KOPT-K1 (cell line): ENCODE data around the gene HCFC2.
"Not testable (repeated sequence)": the region's sequence is repeated elsewhere in the genome, so short reads cannot be mapped to it uniquely, and the experiment has no call there.

ENCODE experiments used
- H3K27ac ChIP-seq: fragments of 200-600 bp; sonication (generic); 2 replicates; pipeline ENCODE4 v1.5.1; 2016; ENCODE audit warnings: antibody characterized with exemption, mild to moderate bottlenecking, low read depth, low read length; ENCODE audit not compliant: poor library complexity, severe bottlenecking
- H3K36me3 ChIP-seq: fragments of 200-600 bp; sonication (generic); 2 replicates; pipeline ENCODE4 v1.5.1; 2017; ENCODE audit warnings: antibody characterized with exemption, mild to moderate bottlenecking, low read length, moderate library complexity; ENCODE audit not compliant: insufficient read depth
- H3K9me3 ChIP-seq: fragments of 200-600 bp; sonication (generic); 2 replicates; pipeline ENCODE4 v1.5.1; 2017; ENCODE audit warnings: antibody characterized with exemption, low read length, mild to moderate bottlenecking; ENCODE audit not compliant: insufficient read depth, poor library complexity, severe bottlenecking

The HCFC2 gene

DNA sequence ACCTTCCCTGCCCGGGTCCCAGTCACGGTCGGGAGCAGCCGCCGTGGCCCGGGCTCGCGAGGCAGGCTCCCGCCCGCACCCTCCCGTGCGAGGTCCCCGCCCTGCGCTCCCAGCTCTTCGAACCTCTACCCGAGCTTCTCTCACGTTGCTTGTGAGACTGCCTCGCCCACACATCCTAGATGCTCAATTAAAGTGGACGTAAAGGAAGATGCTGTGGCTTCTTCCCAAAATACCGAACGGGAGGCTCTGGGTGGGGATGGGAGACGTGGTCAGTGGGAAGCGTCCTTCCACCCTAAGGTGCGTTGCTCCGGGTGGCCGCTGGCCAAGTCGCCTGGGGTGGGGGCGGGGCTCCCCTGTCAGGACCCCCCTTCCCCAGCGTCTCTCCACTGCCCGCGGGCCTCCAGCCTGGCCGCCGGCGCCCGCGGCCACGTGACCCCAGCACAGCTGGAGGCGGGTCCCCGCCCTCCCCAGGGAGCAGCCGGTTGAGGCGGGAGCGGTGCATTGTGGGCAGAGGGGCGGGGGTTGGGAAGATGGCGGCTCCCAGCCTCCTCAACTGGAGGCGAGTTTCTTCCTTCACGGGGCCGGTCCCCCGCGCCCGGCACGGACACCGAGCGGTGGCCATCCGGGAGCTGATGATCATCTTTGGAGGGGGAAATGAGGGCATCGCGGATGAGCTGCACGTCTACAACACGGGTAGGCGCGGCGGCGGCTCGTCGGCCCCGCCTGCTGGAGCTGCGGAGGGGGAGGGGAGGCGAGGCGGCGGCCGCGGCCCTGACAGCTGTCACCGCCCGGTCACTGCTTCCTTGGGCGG lies at the start of gene HCFC2:
HCFC2 (plus strand) TSS at position 501 of the 811 bp plus-strand sequence; CDS start at position 531, 30 bp downstream.
- Histone ChIP-seq H3K27ac (peak within 1 kb of the TSS; percentile 70), H3K9me3 (no peaks in the 10 kb centered on the region), H3K36me3 (peaks cover 21% of the 10 kb centered on the region)

DNA sequence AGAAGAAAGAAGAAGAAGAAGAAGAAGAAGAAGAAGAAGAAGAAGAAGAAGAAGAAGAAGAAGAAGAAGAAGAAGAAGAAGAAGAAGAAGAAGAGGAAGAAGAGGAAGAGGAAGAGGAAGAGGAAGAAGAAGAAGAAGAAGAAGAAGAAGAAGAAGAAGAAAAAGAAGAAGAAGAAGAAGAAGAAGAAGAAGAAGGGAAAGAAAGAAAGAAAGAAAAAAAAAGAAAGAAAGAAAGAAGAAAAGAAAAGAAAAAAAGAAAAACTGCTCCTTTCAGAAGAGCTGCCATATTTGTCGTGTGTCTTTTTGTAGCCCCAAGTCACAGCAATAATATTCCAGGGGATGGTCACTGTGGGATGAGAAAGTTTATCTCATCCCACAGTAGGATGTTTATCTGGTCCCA lies 42.5 kb upstream of the HCFC2 start:
- not testable (repeated sequence) for H3K36me3 ChIP-seq, H3K27ac ChIP-seq
- H3K9me3 ChIP-seq: peaks cover 12% of the 10 kb centered on the region

DNA sequence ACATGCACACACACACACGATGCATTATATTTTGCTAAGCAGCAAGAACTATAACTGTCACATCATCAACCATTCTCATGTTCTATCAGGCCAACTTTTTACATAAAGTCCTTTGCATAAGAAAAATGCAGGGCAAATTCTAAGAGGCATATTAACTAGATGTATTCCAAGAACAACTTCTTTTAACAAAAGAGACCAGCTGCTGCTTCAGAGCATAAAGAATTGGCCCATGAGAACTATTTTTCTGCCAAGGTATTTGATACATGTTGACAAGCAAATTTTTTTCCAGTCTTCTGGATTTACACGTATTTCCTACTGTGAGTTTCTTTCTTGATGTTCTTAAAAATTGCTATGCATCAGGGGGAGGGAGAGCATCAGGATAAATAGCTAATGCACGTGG lies 41.5 kb upstream of the HCFC2 start:
- H3K27ac ChIP-seq: no peak overlapping the region
- H3K36me3 ChIP-seq: no peaks in the 10 kb centered on the region
- peaks cover 12% of the 10 kb centered on the region for H3K9me3 ChIP-seq

GRCh38 chr12:104023710-104024109 lies 40.6 kb upstream of the HCFC2 start:
- no peak overlapping the region for H3K27ac ChIP-seq
- H3K9me3 ChIP-seq: peaks cover 12% of the 10 kb centered on the region
- no peaks in the 10 kb centered on the region for H3K36me3 ChIP-seq

GRCh38 chr12:104024348-104024747 lies 40.0 kb upstream of the HCFC2 start:
- Histone ChIP-seq H3K27ac (no peak overlapping the region), H3K36me3 (no peaks in the 10 kb centered on the region), H3K9me3 (peaks cover 12% of the 10 kb centered on the region)

- Histone ChIP-seq H3K27ac (no peak overlapping the region), H3K9me3 (peaks cover 12% of the 10 kb centered on the region), H3K36me3 (no peaks in the 10 kb centered on the region)
These were observed 38.6 kb upstream of the HCFC2 start for GRCh38 chr12:104025771-104026170.

DNA sequence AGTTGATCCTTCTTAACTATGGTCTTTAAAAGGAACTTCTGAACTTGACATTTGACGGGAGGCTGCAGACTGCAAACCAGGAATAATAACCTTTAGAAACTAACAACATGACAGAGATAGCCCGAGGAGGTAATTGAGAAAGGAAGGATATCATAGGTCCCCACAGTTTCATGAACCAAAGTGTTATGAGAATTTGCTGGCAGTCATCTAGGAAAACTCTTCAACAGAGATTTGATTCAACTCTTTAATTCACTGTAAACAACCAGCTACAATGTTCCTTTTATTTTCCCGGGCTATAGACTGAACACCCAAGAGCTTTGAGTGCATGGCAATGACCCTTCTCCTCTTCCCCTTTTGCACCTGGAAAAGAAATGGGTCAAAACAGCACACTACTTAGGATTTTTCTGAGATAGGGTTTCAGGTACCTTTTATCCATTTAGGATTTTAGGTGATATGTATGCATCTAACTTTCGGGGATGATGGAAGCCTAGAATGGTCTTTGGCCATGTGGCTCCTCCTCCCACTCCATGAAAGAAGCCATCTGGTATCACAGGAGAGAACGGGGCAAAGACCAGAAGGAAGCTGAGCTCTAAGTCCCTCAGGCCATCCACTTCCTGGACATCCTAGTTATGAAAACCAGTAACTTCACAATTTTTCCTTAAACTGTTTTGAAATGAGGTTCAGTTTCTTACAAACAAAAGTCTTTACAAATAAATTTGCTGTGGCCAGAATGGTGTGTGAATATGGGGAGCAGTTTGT lies 37.3 kb upstream of the HCFC2 start:
- H3K36me3 ChIP-seq: no peaks in the 10 kb centered on the region
- no peak overlapping the region for H3K27ac ChIP-seq

DNA sequence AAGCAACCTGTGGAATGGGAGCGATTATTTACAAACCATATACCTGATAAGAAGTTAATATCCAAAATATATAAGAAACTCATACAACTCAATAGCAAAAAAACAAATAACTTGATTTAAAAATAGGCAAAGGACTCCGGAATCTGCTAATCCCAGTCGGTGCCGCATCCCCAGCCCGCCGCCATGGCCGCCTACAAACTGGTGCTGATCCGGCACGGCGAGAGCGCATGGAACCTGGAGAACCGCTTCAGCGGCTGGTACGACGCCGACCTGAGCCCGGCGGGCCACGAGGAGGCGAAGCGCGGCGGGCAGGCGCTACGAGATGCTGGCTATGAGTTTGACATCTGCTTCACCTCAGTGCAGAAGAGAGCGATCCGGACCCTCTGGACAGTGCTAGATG lies 33.7 kb upstream of the HCFC2 start:
- H3K36me3 ChIP-seq, H3K27ac ChIP-seq, H3K9me3 ChIP-seq: not testable (repeated sequence)

More for the DNA sequence above, 37.3 kb upstream of the HCFC2 start:
- H3K9me3 ChIP-seq: peaks cover 12% of the 10 kb centered on the region

DNA sequence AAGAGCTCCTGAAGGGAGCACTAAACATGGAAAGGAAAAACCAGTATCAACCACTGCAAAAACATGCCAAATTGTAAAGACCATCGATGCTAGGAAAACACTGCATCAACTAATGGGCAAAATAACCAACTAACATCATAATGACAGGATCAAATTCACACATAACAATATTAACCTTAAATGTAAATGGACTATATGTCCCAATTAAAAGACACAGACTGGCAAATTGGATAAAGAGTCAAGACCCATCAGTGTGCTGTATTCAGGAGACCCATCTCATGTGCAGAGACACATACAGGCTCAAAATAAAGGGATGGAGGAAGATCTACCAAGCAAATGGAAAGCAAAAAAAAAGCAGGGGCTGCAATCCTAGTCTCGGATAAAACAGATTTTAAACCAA lies 28.2 kb upstream of the HCFC2 start:
- not testable (repeated sequence) for H3K36me3 ChIP-seq, H3K27ac ChIP-seq, H3K9me3 ChIP-seq

DNA sequence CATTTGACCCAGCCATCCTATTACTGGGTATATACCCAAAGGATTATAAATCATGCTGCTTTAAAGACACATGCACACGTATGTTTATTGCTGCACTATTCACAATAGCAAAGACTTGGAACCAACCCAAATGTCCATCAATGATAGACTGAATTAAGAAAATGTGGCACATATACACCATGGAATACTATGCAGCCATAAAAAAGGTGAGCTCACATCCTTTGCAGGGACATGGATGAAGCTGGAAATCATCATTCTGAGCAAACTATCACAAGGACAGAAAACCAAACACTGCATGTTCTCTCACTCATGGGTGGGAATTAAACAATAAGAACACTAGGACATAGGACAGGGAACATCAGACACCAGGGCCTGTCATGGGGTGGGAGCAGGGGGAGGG lies 24.6 kb upstream of the HCFC2 start:
- H3K27ac ChIP-seq, H3K9me3 ChIP-seq, H3K36me3 ChIP-seq: not testable (repeated sequence)

DNA sequence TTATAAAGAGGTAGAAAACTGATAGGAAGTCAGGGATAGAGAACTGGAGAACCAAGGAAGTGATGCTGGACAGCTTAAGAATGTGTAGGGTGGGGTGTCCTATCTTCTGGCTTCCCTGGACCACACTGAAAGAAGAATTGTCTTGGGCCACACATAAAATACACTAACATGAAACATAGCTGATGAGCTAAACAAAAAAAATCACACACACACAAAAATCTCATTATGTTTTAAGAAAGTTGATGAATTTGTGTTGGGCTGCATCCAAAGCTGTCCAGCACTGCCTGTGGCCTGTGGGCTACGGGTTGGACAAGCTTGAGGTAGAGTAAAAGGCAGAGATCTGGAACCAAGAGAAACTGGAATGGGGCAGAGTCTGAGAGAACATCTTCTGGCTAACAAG lies 21.8 kb upstream of the HCFC2 start:
- H3K9me3 ChIP-seq: no peaks in the 10 kb centered on the region
- H3K27ac ChIP-seq: no peak overlapping the region
- no peaks in the 10 kb centered on the region for H3K36me3 ChIP-seq

DNA sequence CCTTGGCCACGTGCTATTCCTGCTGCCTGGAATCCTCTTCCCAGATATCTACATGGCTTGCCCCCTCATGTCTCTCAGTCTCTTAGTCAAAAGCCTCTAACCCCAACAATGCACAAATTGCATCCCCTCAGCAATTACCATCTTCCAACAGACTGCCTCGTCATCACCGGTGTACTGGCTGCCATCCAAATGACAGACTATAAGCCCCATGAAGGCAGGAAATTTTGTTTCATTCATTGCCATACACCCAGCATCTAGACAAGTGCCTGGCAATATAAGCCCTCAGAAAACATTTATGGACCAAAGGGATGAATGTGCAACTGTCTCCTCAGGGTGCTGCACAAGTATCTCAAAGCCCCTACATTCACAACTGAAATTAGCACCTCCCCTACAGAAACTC lies 20.2 kb upstream of the HCFC2 start:
- no peaks in the 10 kb centered on the region for H3K9me3 ChIP-seq
- H3K27ac ChIP-seq: no peak overlapping the region
- no peaks in the 10 kb centered on the region for H3K36me3 ChIP-seq

GRCh38 chr12:104046306-104046705 lies 18.0 kb upstream of the HCFC2 start:
- no peaks in the 10 kb centered on the region for H3K36me3 ChIP-seq

DNA sequence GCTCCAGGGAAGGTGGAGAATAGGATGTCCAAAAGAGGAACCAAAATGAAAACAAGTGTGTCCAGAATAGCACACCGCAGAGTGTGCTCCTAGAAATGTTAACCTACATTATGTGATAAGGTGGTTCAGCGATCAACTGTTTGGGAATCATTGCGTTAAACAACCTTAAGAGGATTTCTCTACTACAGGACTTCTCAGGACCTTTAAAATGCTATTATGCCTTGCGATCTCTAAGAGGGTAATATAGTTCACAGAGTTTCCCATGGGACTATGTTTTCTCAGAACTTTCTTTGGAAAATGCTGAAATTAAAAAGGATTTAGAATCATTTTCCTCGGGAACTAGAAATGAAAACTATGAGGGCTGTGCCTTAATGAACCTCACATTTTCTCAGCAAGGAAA lies 16.2 kb upstream of the HCFC2 start:
- no peaks in the 10 kb centered on the region for H3K36me3 ChIP-seq
- H3K27ac ChIP-seq: no peak overlapping the region
- no peaks in the 10 kb centered on the region for H3K9me3 ChIP-seq

More at GRCh38 chr12:104046306-104046705, 18.0 kb upstream of the HCFC2 start:
- Histone ChIP-seq H3K27ac (no peak overlapping the region), H3K9me3 (no peaks in the 10 kb centered on the region)

GRCh38 chr12:104048811-104049210 lies 15.5 kb upstream of the HCFC2 start:
- no peaks in the 10 kb centered on the region for H3K9me3 ChIP-seq
- H3K36me3 ChIP-seq: no peaks in the 10 kb centered on the region
- no peak overlapping the region for H3K27ac ChIP-seq
